T-helper 9 cell (primary cell): ENCODE measurements around the gene GPNMB.
"Not testable (repeated sequence)": the region's sequence is repeated elsewhere in the genome, so short reads cannot be mapped to it uniquely, and the experiment has no call there.

Source experiments
- DNase-seq: peaks from one replicate; pipeline ENCODE4 v3.0.0-alpha.2; 2020

The GPNMB gene

GRCh38 chr7:23308754-23309153 is 62.2 kb downstream of the GPNMB start:
- no peak for DNase-seq

- DNase-seq = not testable (repeated sequence)
Measured at GRCh38 chr7:23312141-23312540, 65.6 kb downstream of the GPNMB start.

- DNase-seq = no peak
Measured at GRCh38 chr7:23315366-23315765, 68.8 kb downstream of the GPNMB start.
